GM13976 (cell line): ENCODE results near the gene IL31.

Experiments used
- DNase-seq: peaks from one replicate; pipeline ENCODE4 v3.0.0; 2012; ENCODE audit warnings: low spot score
- in situ Hi-C: fragments of 300-500 bp; cut with MboI; formaldehyde crosslinking; loops from one replicate; pipeline ENCODE4 v1.12.0; 2022; ENCODE audit warnings: low sequenced_read_pairs, mixed read lengths, inconsistent platforms; ENCODE audit not compliant: unreplicated experiment
- TF ChIP-seq, protein P1 (sequence below): IDR thresholded peaks from 2 replicates; pipeline ENCODE4 v1.5.1; 2012; ENCODE audit warnings: borderline replicate concordance, mild to moderate bottlenecking; ENCODE audit not compliant: insufficient read depth; ENCODE audit errors: extremely low read depth, missing control alignments, control extremely low read depth

IL31 gene

DNA sequence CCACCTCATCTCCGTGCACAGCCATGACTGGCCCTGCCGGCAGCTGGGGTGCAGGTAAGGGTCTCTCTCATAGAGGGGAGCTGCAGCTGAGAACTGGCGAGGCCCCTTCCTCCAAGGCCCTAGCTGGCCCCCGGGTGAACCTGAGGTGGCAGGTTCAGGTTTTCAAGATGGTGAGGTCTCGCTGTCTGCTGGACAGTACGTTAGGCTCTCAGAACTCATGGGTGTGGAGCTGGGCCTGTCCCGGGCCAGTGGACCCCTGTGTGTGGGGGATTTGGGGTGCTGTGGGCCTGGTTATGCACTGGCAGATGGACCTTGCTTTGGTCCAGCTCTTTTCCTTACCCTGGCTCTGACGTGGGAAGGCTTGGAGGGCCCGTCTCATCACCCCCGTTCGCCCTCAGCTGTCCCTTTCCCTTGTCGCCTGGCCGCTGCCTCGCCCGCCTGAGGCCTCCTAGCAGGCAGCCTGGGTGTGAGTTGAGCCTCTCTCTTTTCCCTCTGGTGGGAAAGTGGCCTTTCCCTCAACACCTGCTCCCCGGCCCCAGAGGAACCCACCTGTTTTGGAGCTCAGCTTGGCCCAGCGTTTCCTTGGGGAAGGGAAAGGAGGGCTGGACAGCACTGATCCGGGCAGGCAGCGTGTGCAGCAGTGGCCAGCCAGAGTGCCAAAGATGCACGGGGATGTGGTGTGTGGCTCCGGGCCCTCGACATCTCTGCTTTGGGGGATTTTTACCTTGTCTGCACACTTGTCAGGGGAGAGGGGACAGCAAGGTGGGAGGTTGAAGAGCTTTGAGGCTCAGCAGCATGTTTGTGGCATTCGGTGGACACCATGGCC is 28.3 kb downstream of the IL31 start:
- in situ Hi-C loops: no loop called here
- DNase-seq: no peak
- TF ChIP-seq, protein P1, sequence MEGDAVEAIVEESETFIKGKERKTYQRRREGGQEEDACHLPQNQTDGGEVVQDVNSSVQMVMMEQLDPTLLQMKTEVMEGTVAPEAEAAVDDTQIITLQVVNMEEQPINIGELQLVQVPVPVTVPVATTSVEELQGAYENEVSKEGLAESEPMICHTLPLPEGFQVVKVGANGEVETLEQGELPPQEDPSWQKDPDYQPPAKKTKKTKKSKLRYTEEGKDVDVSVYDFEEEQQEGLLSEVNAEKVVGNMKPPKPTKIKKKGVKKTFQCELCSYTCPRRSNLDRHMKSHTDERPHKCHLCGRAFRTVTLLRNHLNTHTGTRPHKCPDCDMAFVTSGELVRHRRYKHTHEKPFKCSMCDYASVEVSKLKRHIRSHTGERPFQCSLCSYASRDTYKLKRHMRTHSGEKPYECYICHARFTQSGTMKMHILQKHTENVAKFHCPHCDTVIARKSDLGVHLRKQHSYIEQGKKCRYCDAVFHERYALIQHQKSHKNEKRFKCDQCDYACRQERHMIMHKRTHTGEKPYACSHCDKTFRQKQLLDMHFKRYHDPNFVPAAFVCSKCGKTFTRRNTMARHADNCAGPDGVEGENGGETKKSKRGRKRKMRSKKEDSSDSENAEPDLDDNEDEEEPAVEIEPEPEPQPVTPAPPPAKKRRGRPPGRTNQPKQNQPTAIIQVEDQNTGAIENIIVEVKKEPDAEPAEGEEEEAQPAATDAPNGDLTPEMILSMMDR: no peak

DNA sequence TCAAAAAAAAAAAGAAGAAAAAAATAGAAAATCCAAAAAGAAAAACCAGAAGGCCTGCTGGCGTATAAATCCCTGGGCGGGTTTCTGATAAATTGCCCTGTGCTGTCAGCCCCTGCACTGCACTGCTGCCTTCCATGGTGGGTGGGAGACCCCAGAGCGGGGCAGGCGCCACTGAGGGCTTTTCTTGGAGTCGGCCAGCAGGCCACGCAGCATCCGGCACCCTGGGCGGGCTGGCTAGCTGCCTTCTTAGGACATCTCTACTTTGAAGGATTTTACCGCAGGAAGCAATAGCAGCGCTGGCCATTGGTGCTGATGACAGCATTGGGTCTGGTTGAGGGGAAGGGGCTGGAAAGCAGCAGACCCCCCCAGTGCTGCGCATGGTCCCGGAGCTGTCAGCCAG is 29.1 kb downstream of the IL31 start:
- TF ChIP-seq, protein P1: no peak
- no peak for DNase-seq
- in situ Hi-C loops: loop anchor here (5.0 kb wide), 1 partner anchor 47 kb away; no protein-coding TSS in a partner anchor

- DNase-seq: no peak
- in situ Hi-C loops: loop anchor here (5.0 kb wide), 1 partner anchor 49 kb away; no protein-coding TSS in a partner anchor
- TF ChIP-seq, protein P1: no peak
These were observed 31.2 kb downstream of the IL31 start for GRCh38 chr12:122142857-122143256.

- TF ChIP-seq, protein P1: no peak
- no peak for DNase-seq
- in situ Hi-C loops: loop anchor here (5.0 kb wide), 1 partner anchor 50 kb away; no protein-coding TSS in a partner anchor
These were observed 31.9 kb downstream of the IL31 start for GRCh38 chr12:122141911-122142725.

DNA sequence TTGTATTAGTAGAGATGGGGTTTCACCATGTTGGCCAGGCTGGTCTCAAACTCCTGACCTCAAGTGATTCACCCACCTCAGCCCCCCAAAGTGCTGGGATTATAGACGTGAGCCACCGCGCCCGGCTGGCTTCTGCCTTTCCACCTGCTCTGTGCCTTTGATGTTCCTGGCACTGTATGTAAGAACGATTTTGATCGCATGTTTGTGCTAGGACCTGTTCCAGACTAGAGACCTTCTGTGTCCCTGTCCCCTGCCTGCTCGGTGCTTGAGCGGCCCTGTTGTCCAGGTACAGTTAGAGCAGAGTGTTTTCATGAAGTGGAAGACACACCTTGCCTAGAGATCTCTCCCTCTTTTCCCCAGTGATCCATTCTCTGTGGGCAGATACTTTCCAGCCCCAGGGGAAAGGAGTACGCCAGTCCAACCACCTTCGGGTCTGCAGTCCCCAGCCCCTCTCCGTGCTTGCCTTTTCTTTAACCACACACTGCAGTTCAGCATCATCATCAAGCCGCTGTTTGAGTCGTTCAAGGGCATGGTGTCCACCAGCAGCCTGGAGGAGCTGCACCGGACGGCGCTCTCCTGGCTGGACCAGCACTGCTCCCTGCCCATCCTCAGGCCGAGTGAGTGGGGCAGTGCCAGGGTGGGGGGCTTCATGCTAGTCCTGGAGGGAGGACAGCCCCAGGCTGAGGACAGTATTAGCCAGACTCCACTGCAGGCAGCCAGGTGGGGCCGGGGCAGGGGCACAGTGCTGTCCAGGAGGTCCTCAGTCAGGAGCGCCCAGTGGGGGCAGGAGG is 33.4 kb downstream of the IL31 start:
- no peak for DNase-seq
- in situ Hi-C loops: loop anchor here (5.0 kb wide), 1 partner anchor 52 kb away; no protein-coding TSS in a partner anchor
- TF ChIP-seq, protein P1: no peak

- TF ChIP-seq, protein P1: no peak
- in situ Hi-C loops: loop anchor here (5.0 kb wide), 1 partner anchor 52 kb away; no protein-coding TSS in a partner anchor
- no peak for DNase-seq
These were observed 34.1 kb downstream of the IL31 start for GRCh38 chr12:122139941-122140340.
